GM23338 (cell line): ENCODE data around the gene GCDH. TPM values are rescaled to one million over a fixed set of nuclear protein-coding genes. Genes with fewer than 3 reads are reported as not detected.

ENCODE experiments used
- ATAC-seq: fragments of 200-7000 bp; cut with Tn5 transposase; 3 replicates; pipeline ENCODE4 v1.9.1; 2020
- DNase-seq: peaks from one replicate; pipeline ENCODE4 v3.0.0-alpha.2; 2015; ENCODE audit warnings: low spot score
- H2AFZ ChIP-seq: fragments of 200-600 bp; sonication (generic); 2 replicates; pipeline ENCODE4 v1.8.0; 2016; ENCODE audit warnings: antibody characterized with exemption, mild to moderate bottlenecking, moderate library complexity
- H3F3A ChIP-seq: fragments of 200-600 bp; sonication (generic); replicated peaks from 2 replicates; pipeline ENCODE4 v1.8.0; 2017; ENCODE audit warnings: antibody characterized with exemption, mixed run types, low read depth
- H3K27ac ChIP-seq: fragments of 200-600 bp; sonication (generic); 2 replicates; pipeline ENCODE4 v1.6.1; 2016; ENCODE audit warnings: low read depth
- H3K27me3 ChIP-seq: fragments of 200-600 bp; sonication (generic); 2 replicates; pipeline ENCODE4 v1.8.0; 2016; ENCODE audit warnings: mild to moderate bottlenecking, mixed run types, moderate library complexity; ENCODE audit not compliant: insufficient read depth
- H3K36me3 ChIP-seq: fragments of 200-600 bp; sonication (generic); 2 replicates; pipeline ENCODE4 v1.8.0; 2016; ENCODE audit warnings: mild to moderate bottlenecking; ENCODE audit not compliant: insufficient read depth
- H3K4me1 ChIP-seq: fragments of 200-600 bp; sonication (generic); 2 replicates; pipeline ENCODE4 v1.8.0; 2016; ENCODE audit warnings: mild to moderate bottlenecking, moderate library complexity; ENCODE audit not compliant: insufficient read depth
- H3K4me2 ChIP-seq: fragments of 200-600 bp; sonication (generic); 2 replicates; pipeline ENCODE4 v1.7.1; 2017; ENCODE audit warnings: mixed run types
- H3K4me3 ChIP-seq: fragments of 200-600 bp; sonication (generic); 2 replicates; pipeline ENCODE4 v1.6.1; 2016; ENCODE audit warnings: mixed run types
- H3K79me2 ChIP-seq: fragments of 200-600 bp; sonication (generic); replicated peaks from 2 replicates; pipeline ENCODE4 v1.8.0; 2017; ENCODE audit warnings: mild to moderate bottlenecking; ENCODE audit not compliant: insufficient read depth
- H3K9me2 ChIP-seq: fragments of 200-600 bp; sonication (generic); 2 replicates; pipeline ENCODE4 v1.8.0; 2017; ENCODE audit not compliant: insufficient read depth
- H4K20me1 ChIP-seq: fragments of 200-600 bp; sonication (generic); replicated peaks from 2 replicates; pipeline ENCODE4 v1.8.0; 2017; ENCODE audit warnings: mild to moderate bottlenecking; ENCODE audit not compliant: insufficient read depth
- H3K27ac Mint-ChIP-seq: 2 replicates; pipeline ENCODE4 v1.8.0; 2020; ENCODE audit warnings: inconsistent platforms, mild to moderate bottlenecking, moderate library complexity, mixed read lengths
- H3K27me3 Mint-ChIP-seq: 3 replicates; pipeline ENCODE4 v1.8.0; 2022; ENCODE audit warnings: low read depth, mild to moderate bottlenecking, moderate library complexity, mixed read lengths, inconsistent platforms; ENCODE audit not compliant: insufficient read depth, poor library complexity
- H3K36me3 Mint-ChIP-seq: 3 replicates; pipeline ENCODE4 v1.8.0; 2021; ENCODE audit warnings: low read depth, mild to moderate bottlenecking, inconsistent platforms, moderate library complexity, mixed read lengths
- H3K4me1 Mint-ChIP-seq: 3 replicates; pipeline ENCODE4 v1.8.0; 2020; ENCODE audit warnings: mild to moderate bottlenecking, inconsistent platforms, mixed read lengths
- H3K4me3 Mint-ChIP-seq: 3 replicates; pipeline ENCODE4 v1.8.0; 2021; ENCODE audit warnings: moderate library complexity, mild to moderate bottlenecking, inconsistent platforms, mixed read lengths
- H3K9me3 Mint-ChIP-seq: 3 replicates; pipeline ENCODE4 v1.8.0; 2020; ENCODE audit warnings: moderate library complexity, mild to moderate bottlenecking, inconsistent platforms, mixed read lengths
- CREB1 ChIP-seq: fragments of 250-450 bp; sonication (Bioruptor Pico); IDR thresholded peaks from 2 replicates; pipeline ENCODE4 v1.5.0; 2020; ENCODE audit warnings: low read depth, mild to moderate bottlenecking, moderate library complexity
- CTCF ChIP-seq, 2 experiments: fragments of 200-600 bp in 1 of 2; sonication (generic) in 1 of 2; conservative IDR thresholded peaks; 2 replicates each; pipeline versions ENCODE4 v1.5.1 to v1.6.1; 2016 to 2017; ENCODE audit warnings: antibody characterized with exemption in 2 of 2, low read depth in 2 of 2, mild to moderate bottlenecking in 2 of 2, moderate library complexity in 1 of 2
- EZH2 ChIP-seq: fragments of 200-600 bp; sonication (generic); IDR thresholded peaks from one replicate; pipeline ENCODE4 v1.8.0; 2017; ENCODE audit warnings: antibody characterized with exemption, mild to moderate bottlenecking, low read depth; ENCODE audit not compliant: unreplicated experiment
- EZH2phosphoT487 ChIP-seq: fragments of 200-600 bp; sonication (generic); IDR thresholded peaks from one replicate; pipeline ENCODE4 v1.8.1; 2018; ENCODE audit warnings: antibody characterized with exemption; ENCODE audit not compliant: unreplicated experiment
- JUNB ChIP-seq: IDR thresholded peaks from one replicate; pipeline ENCODE4 v1.6.1; 2016; ENCODE audit warnings: antibody characterized with exemption; ENCODE audit not compliant: unreplicated experiment
- NANOG ChIP-seq: IDR thresholded peaks from 2 replicates; pipeline ENCODE4 v1.6.1; 2016; ENCODE audit warnings: antibody characterized with exemption, borderline replicate concordance
- POLR2AphosphoS5 ChIP-seq: IDR thresholded peaks from 2 replicates; pipeline ENCODE4 v1.6.1; 2016; ENCODE audit warnings: antibody characterized with exemption, low read depth
- REST ChIP-seq: IDR thresholded peaks from one replicate; pipeline ENCODE4 v1.6.1; 2018; ENCODE audit warnings: antibody characterized with exemption; ENCODE audit not compliant: unreplicated experiment
- STAT1 ChIP-seq: IDR thresholded peaks from one replicate; pipeline ENCODE4 v1.6.1; 2016; ENCODE audit warnings: antibody characterized with exemption; ENCODE audit not compliant: unreplicated experiment
- ZNF114 ChIP-seq: fragments of 250-450 bp; sonication (Bioruptor Pico); IDR thresholded peaks from 2 replicates; pipeline ENCODE4 v1.5.0; 2020; ENCODE audit warnings: mild to moderate bottlenecking, moderate library complexity
- ZNF331 ChIP-seq: fragments of 250-450 bp; sonication (Bioruptor Pico); IDR thresholded peaks from 2 replicates; pipeline ENCODE4 v1.5.0; 2020; ENCODE audit warnings: low read depth, mild to moderate bottlenecking, moderate library complexity
- polyA plus RNA-seq: library from polyadenylated mRNA; unstranded; fragments of >200 nt; fragmentation: Nextera tagmentation; extraction: Ambion mirVana; gene quantifications from 2 replicates; pipeline ENCODE4 v1.2.1, GENCODE V29; 2016
- total RNA-seq: library from RNA; depleted of rRNA; stranded (reverse); fragments of >200 nt; shearing (Covaris generic); gene quantifications from 2 replicates; pipeline ENCODE4 v1.2.3, GENCODE V29; 2014
- TF ChIP-seq, protein P1 (sequence below): fragments of 250-450 bp; sonication (Bioruptor Pico); IDR thresholded peaks from 2 replicates; pipeline ENCODE4 v1.5.0; 2020; ENCODE audit warnings: mild to moderate bottlenecking, moderate library complexity
- TF ChIP-seq, protein P2 (sequence below): IDR thresholded peaks from 2 replicates; pipeline ENCODE4 v1.6.1; 2016; ENCODE audit warnings: antibody characterized with exemption

GCDH gene
- total and polyA plus RNA-seq, 2 experiments from 2014 or later, result 54.1 to 99.8 TPM

GRCh38 chr19:12921047-12921446 lies 30.1 kb downstream of the GCDH start:
- Histone ChIP-seq H3K4me3 (no peak overlapping the region), H4K20me1 (peaks cover 6% of the 10 kb centered on the region; the same call in 1 of the 2 replicates), H3K27me3 (peaks cover 13% of the 10 kb centered on the region), H3K36me3 (peaks cover 17% of the 10 kb centered on the region), H3K9me2 (no peaks in the 10 kb centered on the region; the same call in 1 of the 2 replicates), H3K4me1 (no peaks in the 10 kb centered on the region), H3K79me2 (no peaks in the 10 kb centered on the region), H2AFZ (no peak overlapping the region), H3F3A (peaks cover 12% of the 10 kb centered on the region; the same call in 1 of the 2 replicates), H3K27ac (0 out of 2 replicates have a peak overlapping the region, but pooled peaks have one; percentile 66), H3K4me2 (no peak overlapping the region)
- DNase-seq, result no peak
- Mint-ChIP-seq H3K4me3 (no peak overlapping the region), H3K27me3 (peaks cover 36% of the 10 kb centered on the region), H3K4me1 (no peaks in the 10 kb centered on the region; the same call in 2 of the 3 replicates), H3K27ac (no peak overlapping the region), H3K9me3 (peaks cover 11% of the 10 kb centered on the region; the same call in 2 of the 3 replicates), H3K36me3 (peaks cover 62% of the 10 kb centered on the region)
- TF ChIP-seq POLR2AphosphoS5 (no peak), JUNB (no peak), CREB1 (CRISPR knock-in tag) (no peak), EZH2 (no peak), ZNF331 (no peak), REST (no peak), CTCF (conservative IDR thresholded peaks at IDR 0.05; ENCODE audit: low read depth in 2 of 2) (no peak), STAT1 (no peak), NANOG (no peak), ZNF114 (CRISPR knock-in tag) (no peak), EZH2phosphoT487 (no peak)
- TF ChIP-seq, protein P1, sequence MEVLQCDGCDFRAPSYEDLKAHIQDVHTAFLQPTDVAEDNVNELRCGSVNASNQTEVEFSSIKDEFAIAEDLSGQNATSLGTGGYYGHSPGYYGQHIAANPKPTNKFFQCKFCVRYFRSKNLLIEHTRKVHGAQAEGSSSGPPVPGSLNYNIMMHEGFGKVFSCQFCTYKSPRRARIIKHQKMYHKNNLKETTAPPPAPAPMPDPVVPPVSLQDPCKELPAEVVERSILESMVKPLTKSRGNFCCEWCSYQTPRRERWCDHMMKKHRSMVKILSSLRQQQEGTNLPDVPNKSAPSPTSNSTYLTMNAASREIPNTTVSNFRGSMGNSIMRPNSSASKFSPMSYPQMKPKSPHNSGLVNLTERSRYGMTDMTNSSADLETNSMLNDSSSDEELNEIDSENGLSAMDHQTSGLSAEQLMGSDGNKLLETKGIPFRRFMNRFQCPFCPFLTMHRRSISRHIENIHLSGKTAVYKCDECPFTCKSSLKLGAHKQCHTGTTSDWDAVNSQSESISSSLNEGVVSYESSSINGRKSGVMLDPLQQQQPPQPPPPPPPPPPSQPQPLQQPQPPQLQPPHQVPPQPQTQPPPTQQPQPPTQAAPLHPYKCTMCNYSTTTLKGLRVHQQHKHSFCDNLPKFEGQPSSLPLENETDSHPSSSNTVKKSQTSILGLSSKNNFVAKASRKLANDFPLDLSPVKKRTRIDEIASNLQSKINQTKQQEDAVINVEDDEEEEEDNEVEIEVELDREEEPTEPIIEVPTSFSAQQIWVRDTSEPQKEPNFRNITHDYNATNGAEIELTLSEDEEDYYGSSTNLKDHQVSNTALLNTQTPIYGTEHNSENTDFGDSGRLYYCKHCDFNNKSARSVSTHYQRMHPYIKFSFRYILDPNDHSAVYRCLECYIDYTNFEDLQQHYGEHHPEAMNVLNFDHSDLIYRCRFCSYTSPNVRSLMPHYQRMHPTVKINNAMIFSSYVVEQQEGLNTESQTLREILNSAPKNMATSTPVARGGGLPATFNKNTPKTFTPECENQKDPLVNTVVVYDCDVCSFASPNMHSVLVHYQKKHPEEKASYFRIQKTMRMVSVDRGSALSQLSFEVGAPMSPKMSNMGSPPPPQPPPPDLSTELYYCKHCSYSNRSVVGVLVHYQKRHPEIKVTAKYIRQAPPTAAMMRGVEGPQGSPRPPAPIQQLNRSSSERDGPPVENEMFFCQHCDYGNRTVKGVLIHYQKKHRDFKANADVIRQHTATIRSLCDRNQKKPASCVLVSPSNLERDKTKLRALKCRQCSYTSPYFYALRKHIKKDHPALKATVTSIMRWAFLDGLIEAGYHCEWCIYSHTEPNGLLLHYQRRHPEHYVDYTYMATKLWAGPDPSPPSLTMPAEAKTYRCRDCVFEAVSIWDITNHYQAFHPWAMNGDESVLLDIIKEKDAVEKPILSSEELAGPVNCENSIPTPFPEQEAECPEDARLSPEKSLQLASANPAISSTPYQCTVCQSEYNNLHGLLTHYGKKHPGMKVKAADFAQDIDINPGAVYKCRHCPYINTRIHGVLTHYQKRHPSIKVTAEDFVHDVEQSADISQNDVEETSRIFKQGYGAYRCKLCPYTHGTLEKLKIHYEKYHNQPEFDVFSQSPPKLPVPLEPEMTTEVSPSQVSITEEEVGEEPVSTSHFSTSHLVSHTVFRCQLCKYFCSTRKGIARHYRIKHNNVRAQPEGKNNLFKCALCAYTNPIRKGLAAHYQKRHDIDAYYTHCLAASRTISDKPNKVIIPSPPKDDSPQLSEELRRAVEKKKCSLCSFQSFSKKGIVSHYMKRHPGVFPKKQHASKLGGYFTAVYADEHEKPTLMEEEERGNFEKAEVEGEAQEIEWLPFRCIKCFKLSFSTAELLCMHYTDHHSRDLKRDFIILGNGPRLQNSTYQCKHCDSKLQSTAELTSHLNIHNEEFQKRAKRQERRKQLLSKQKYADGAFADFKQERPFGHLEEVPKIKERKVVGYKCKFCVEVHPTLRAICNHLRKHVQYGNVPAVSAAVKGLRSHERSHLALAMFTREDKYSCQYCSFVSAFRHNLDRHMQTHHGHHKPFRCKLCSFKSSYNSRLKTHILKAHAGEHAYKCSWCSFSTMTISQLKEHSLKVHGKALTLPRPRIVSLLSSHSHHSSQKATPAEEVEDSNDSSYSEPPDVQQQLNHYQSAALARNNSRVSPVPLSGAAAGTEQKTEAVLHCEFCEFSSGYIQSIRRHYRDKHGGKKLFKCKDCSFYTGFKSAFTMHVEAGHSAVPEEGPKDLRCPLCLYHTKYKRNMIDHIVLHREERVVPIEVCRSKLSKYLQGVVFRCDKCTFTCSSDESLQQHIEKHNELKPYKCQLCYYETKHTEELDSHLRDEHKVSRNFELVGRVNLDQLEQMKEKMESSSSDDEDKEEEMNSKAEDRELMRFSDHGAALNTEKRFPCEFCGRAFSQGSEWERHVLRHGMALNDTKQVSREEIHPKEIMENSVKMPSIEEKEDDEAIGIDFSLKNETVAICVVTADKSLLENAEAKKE (CRISPR knock-in tag), result no peak
- TF ChIP-seq, protein P2, sequence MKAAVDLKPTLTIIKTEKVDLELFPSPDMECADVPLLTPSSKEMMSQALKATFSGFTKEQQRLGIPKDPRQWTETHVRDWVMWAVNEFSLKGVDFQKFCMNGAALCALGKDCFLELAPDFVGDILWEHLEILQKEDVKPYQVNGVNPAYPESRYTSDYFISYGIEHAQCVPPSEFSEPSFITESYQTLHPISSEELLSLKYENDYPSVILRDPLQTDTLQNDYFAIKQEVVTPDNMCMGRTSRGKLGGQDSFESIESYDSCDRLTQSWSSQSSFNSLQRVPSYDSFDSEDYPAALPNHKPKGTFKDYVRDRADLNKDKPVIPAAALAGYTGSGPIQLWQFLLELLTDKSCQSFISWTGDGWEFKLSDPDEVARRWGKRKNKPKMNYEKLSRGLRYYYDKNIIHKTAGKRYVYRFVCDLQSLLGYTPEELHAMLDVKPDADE, result no peak
- no peak for ATAC-seq
